ENCODE results near the gene PSME3IP1. TPM values are rescaled to one million over a fixed set of nuclear protein-coding genes. Genes with fewer than 3 reads are reported as not detected.

The PSME3IP1 gene
- total and polyA plus RNA-seq, 2 experiments from 2014 or later: 78.0 to 105 TPM

GRCh38 chr16:57111420-57111819 lies 74.4 kb downstream of the PSME3IP1 start (continued):
- TF ChIP-seq ZNF462 (CRISPR knock-in tag; IDR thresholded peaks at IDR 0.05) (no peak), EZH2 (IDR thresholded peaks at IDR 0.05; ENCODE audit: low read depth, unreplicated experiment) (no peak), ZNF331 (CRISPR knock-in tag; IDR thresholded peaks at IDR 0.05; ENCODE audit: low read depth) (no peak), STAT1 (IDR thresholded peaks at IDR 0.05; ENCODE audit: unreplicated experiment) (no peak), CREB1 (CRISPR knock-in tag; IDR thresholded peaks at IDR 0.05; ENCODE audit: low read depth) (no peak), POLR2AphosphoS5 (IDR thresholded peaks at IDR 0.05; ENCODE audit: low read depth) (no peak), CTCF (conservative IDR thresholded peaks at IDR 0.05; ENCODE audit: low read depth in 2 of 2) (no peak), NANOG (IDR thresholded peaks at IDR 0.05; ENCODE audit: borderline replicate concordance) (no peak), ZNF114 (CRISPR knock-in tag; IDR thresholded peaks at IDR 0.05) (no peak)

GRCh38 chr16:57110937-57111336 lies 74.9 kb downstream of the PSME3IP1 start:
- Histone ChIP-seq H3K4me3 (no peak overlapping the region), H3K27me3 (ENCODE audit: insufficient read depth) (no peaks in the 10 kb centered on the region), H3K4me1 (ENCODE audit: insufficient read depth) (no peaks in the 10 kb centered on the region; the same call in 1 of the 2 replicates), H4K20me1 (replicated peaks; ENCODE audit: insufficient read depth) (no peaks in the 10 kb centered on the region), H3K36me3 (ENCODE audit: insufficient read depth) (no peaks in the 10 kb centered on the region), H3K79me2 (replicated peaks; ENCODE audit: insufficient read depth) (no peaks in the 10 kb centered on the region), H2AFZ (no peak overlapping the region), H3K27ac (ENCODE audit: low read depth) (no peak overlapping the region), H3F3A (replicated peaks; ENCODE audit: low read depth) (no peaks in the 10 kb centered on the region), H3K4me2 (no peak overlapping the region), H3K9me2 (ENCODE audit: insufficient read depth) (no peaks in the 10 kb centered on the region)
- peaks cover 15% of the 10 kb centered on the region for H3K27me3 Mint-ChIP-seq (ENCODE audit: insufficient read depth, low read depth, poor library complexity)
- peaks cover 17% of the 10 kb centered on the region for H3K4me1 Mint-ChIP-seq
- no peaks in the 10 kb centered on the region; the same call in 2 of the 3 replicates for H3K36me3 Mint-ChIP-seq (ENCODE audit: low read depth)
- H3K27ac Mint-ChIP-seq: no peak overlapping the region
- H3K4me3 Mint-ChIP-seq: no peak overlapping the region
- no peak for ATAC-seq
- no peaks in the 10 kb centered on the region for H3K9me3 Mint-ChIP-seq
- DNase-seq (ENCODE audit: low spot score): no peak
- no peak for TF ChIP-seq ZNF462 (CRISPR knock-in tag; IDR thresholded peaks at IDR 0.05)

Data from GM23338 (cell line).